ENCODE results near the gene NR1D1.

- TF ChIP-seq CTCF (IDR thresholded peaks at IDR 0.05; ENCODE audit: low read length) (no peak), EZH2phosphoT487 (IDR thresholded peaks at IDR 0.05; ENCODE audit: low read length) (no peak)
These were observed 48.1 kb upstream of the NR1D1 start for GRCh38 chr17:40148527-40148926.

Data from MM.1S (cell line).